Lower leg skin (tissue), 4 donors: ENCODE results near the gene GJC2. TPM values are rescaled to one million over a fixed set of nuclear protein-coding genes. Genes with fewer than 3 reads are reported as not detected.

Experiments used
- DNase-seq, 2 donors: peaks; one replicate each; pipeline ENCODE4 v3.0.0-alpha.2; 2019; ENCODE audit warnings: low spot score in 2 of 2
- H3K4me3 ChIP-seq: fragments of 200-600 bp; sonication (generic); 2 replicates; pipeline ENCODE4 v1.5.1; 2017; ENCODE audit warnings: mild to moderate bottlenecking, low read depth; ENCODE audit not compliant: poor library complexity, severe bottlenecking
- POLR2A ChIP-seq, 2 donors: fragments of 450-650 bp; IDR thresholded peaks; one replicate each; pipeline ENCODE4 v1.6.1; 2016 to 2017; ENCODE audit warnings: antibody characterized with exemption in 2 of 2, mild to moderate bottlenecking in 1 of 2, moderate library complexity in 1 of 2
- WGBS, 2 donors: methylation state at CpG; one replicate each; pipeline ENCODE4 v1.1.5; 2018; 5-methylcytosine and 5-hydroxymethylcytosine counted together
- intact Hi-C: fragments of 100-400 bp; cut with DNase I; formaldehyde crosslinking; loops from one replicate; pipeline ENCODE4 v1.15.0; 2023; ENCODE audit warnings: low total_unique reads
- total RNA-seq, 4 donors: library from RNA; depleted of rRNA; stranded (reverse); fragments of >200 nt; gene quantifications; one replicate each; pipeline ENCODE4 v1.1.0, GENCODE V29; 2016
- TF ChIP-seq, protein P1 (sequence below), 3 donors: fragments of 450-650 bp; IDR thresholded peaks; one replicate each; pipeline ENCODE4 v1.5.1; 2016; ENCODE audit warnings: antibody characterized with exemption in 3 of 3, mild to moderate bottlenecking in 3 of 3, moderate library complexity in 2 of 3

GJC2 gene
- total RNA-seq, 4 donors from 2014 or later, result 1.3 to 3.3 (median 2.6) TPM

DNA sequence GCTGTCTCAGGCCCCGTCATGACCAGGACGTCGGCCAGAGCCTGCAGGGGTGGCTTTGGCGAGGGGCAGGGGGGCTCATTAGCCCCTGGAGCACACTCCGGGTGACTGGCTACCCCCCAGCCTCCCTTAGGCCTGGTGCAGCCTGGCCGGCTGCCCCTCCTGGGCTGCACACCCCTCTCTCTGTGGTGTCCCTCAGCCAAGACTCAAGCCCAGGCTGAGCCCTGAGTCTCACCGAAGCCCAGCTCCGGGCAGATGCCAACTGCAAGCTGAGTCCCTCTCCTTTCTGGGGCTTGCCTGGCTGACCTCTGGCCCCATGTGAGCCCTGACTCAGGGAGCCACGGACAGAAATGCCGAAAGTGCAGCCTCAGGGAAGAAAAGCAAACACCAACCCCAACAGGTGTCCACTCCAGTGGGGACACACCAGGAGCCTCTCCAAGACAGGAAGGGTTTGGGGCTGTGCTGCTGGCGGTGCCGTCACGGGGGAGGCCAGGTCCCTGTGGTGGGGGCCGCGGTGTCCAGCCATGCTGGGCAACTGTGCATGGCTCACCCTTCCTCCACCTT, 10.6 kb downstream of the GJC2 start:
- H3K4me3 ChIP-seq, result no peak overlapping the region
- TF ChIP-seq, protein P1, sequence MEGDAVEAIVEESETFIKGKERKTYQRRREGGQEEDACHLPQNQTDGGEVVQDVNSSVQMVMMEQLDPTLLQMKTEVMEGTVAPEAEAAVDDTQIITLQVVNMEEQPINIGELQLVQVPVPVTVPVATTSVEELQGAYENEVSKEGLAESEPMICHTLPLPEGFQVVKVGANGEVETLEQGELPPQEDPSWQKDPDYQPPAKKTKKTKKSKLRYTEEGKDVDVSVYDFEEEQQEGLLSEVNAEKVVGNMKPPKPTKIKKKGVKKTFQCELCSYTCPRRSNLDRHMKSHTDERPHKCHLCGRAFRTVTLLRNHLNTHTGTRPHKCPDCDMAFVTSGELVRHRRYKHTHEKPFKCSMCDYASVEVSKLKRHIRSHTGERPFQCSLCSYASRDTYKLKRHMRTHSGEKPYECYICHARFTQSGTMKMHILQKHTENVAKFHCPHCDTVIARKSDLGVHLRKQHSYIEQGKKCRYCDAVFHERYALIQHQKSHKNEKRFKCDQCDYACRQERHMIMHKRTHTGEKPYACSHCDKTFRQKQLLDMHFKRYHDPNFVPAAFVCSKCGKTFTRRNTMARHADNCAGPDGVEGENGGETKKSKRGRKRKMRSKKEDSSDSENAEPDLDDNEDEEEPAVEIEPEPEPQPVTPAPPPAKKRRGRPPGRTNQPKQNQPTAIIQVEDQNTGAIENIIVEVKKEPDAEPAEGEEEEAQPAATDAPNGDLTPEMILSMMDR (IDR thresholded peaks at IDR 0.05), result no peak
- no peak for TF ChIP-seq POLR2A (IDR thresholded peaks at IDR 0.05)
- 59 to 67% methylated on average over 9 to 15 of the region's 15 CpGs for WGBS, 2 donors
- no peak for DNase-seq
- intact Hi-C loops, result no loop called here

DNA sequence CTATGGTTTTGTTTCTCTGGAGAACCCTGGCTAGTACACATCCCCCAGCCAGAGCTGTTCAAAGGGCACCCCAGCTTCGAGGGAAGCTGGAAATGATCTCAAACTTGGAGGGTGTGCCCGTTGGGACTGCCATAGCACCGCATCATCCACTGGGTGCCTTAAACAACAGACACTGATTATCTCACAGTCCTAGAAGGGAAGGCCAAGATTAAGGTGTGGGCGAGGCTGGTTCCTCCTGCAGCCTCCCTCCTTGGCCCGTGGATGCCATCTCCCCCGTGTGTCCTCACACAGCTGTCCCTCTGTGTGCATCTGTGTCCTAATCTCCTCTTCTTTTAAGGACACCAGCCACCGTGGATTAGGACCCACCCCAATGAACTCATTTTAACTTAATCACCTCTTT, 11.6 kb downstream of the GJC2 start:
- WGBS, 2 donors, result 18 to 23% methylated on average over 6 of the region's 7 CpGs

DNA sequence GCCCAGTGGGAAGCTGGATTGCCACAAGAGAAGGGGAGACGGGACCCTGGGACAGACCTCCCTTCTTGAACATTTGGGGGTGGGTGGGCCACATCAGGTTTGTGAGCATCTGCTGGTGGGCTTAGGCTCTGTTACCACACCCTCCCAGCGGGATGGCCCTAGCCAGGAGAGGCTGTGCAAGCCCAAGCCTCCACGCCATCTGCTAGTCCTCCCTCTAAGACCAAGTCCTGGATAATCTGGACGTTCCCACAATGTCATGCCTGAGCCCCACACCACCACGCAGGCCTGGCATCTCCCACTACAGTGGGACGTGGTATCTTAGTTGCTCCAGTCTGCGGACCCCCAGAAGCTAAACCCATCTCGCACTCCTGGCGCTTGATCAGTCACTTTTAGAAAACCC, 12.1 kb downstream of the GJC2 start:
- H3K4me3 ChIP-seq, result no peak overlapping the region
- WGBS, 2 donors, result 63 to 73% methylated on average over 9 of the region's 9 CpGs
- intact Hi-C loops, result no loop called here
- no peak for DNase-seq
- no peak for TF ChIP-seq POLR2A (IDR thresholded peaks at IDR 0.05)
- TF ChIP-seq, protein P1 (IDR thresholded peaks at IDR 0.05), result no peak

More for the DNA sequence above, 11.6 kb downstream of the GJC2 start:
- intact Hi-C loops, result no loop called here
- no peak overlapping the region for H3K4me3 ChIP-seq
- DNase-seq, result no peak
- TF ChIP-seq POLR2A (IDR thresholded peaks at IDR 0.05), result no peak
- TF ChIP-seq, protein P1 (IDR thresholded peaks at IDR 0.05), result no peak

DNA sequence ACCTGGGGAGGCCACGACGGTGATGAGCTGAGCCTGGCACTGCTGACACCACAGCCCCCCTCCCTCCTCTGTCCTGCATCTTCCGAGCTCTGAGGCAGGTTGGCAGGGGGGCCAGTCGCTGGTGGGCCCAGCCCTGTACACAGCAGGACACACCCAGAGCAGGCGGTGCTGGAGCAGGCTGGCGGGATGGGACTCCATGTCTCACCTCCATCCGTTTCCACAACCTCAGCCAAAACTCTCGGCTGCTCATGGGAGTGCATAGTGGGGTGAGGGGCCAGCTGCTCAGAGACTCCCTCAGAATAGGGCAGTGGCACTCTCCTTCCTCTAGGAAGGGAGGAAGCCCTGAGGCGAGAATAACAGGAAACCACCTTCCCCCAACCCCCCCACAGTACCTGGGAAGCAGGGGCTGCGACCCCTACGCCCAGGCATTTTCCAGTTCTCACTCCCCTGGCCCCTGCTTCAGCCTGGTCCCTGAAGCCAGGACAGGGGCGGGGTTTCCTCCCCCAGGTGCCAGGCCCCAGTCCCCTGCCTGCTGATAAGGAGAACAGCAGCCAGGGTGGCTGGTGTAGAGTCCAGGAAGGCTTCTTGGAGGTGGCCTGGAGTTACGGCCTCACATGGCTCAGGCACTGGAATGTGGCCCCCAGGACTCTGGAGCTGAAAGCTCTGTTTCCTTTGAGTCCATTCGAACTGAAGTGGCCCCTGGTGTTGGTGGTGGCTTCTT, 12.7 kb downstream of the GJC2 start:
- intact Hi-C loops, result no loop called here
- DNase-seq, result no peak
- no peak overlapping the region for H3K4me3 ChIP-seq
- TF ChIP-seq POLR2A (IDR thresholded peaks at IDR 0.05), result no peak
- TF ChIP-seq, protein P1 (IDR thresholded peaks at IDR 0.05), result no peak
- WGBS, 2 donors, result 16 to 29% methylated on average over 14 of the region's 14 CpGs

DNA sequence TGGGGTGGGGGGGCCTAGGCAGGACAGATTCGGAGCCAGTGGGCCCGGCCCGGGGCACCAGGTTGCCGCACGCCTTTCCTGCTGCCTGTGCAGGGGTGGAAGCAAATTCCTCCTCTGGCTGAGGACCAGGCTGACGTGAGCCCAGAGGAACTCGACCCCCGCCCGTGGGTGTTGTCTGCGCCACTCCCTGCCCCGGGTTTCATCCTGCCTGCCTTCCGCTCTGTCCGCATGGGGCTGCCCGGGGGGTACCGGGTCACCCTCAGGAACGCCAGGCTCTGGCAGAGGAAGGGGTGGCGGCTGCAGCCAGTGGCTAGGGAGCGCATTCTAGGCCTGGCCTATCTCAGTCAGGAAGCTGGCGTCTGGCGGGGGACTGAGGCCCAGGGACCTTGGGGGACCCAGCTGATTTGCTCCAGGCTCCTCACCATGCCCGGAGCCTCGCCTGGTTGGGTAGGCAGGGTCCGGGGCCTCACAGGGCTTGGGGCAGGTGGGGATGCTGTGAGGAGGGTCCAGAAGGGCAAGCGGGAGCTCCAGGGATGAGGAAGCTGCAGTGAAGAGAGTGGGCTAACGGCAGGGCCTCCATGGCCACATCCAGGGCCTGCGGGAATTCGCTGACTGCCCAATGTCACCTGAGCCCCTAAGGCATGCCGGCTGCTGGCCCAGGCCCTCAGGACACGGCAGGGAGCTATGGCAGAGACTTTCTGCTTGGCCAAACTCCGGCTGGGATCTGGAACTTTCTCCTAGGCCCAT, 13.4 kb downstream of the GJC2 start:
- DNase-seq, result peak; percentile 69 to 94

More for the DNA sequence above, 13.4 kb downstream of the GJC2 start:
- intact Hi-C loops, result no loop called here
- H3K4me3 ChIP-seq, result no peak overlapping the region
- WGBS, 2 donors, result 34 to 37% methylated on average over 24 to 30 of the region's 30 CpGs
- TF ChIP-seq POLR2A (IDR thresholded peaks at IDR 0.05), result no peak
- TF ChIP-seq, protein P1 (IDR thresholded peaks at IDR 0.05), result no peak
